Measurements from ENCODE around the gene ASPSCR1.

Gene ASPSCR1

GRCh38 chr17:81977211-81977808, at the start of gene ASPSCR1:
TSS of gene ASPSCR1 (plus strand) at chr17:81977629. CDS start at chr17:81977647, 18 bp downstream.
- DNase-seq (ENCODE audit: low read depth) = peak; percentile 90

DNA sequence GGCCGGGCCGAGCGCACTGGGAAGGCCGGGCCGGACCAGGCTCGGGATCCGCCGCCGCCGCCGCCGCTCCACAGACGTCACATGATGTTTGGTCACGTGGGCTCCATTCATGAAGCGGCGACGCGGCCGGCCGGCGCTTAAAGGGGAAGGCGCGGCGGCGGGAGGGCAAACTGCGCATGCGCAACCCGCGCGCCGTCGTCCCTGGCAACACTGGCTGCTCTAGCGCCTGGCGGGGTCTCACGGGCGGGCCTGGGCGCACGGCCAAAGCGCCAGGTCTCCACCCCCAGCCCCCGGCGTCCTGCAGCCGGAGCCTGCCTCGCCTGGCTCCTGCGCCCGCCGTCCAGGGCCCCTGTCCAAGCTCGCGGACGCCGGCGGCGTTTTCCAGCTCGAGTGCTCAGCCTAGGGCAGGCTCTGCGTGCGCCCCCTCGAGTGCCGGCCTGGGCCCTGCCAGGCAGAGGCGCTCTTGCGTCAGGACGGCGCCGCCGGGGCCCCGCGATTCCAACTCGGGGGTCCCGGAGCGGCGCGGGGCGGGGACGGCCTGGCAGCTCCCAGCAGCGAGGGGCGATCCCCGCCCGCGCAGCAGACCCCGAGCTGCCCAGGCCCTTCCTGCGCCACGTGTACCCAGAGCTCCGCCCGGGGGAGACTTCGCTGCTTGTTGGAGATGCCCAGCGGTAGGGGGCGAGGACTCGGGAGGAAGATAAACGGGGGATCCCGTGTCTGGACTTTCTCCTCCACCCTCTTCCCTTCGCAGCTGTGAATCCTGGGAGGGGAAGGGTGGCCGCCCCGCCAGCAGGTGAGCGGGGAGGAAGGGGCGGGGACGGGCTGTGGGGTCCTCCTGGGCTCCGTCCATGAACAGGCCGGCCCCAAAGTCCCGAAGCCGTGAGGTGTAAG, 49.5 kb upstream of the ASPSCR1 start, which contains the start of gene MAFG:
Gene MAFG, minus strand, starts transcription at position 83 of the 891 bp plus-strand sequence. CDS start 4,550 bp downstream, outside the sequence.
- DNase-seq (ENCODE audit: low read depth) = peak; percentile 87

GRCh38 chr17:81928544-81929252, 48.7 kb upstream of the ASPSCR1 start:
- DNase-seq (ENCODE audit: low read depth) = no peak

GRCh38 chr17:81929253-81930141, 47.9 kb upstream of the ASPSCR1 start:
- no peak for DNase-seq (ENCODE audit: low read depth)

DNA sequence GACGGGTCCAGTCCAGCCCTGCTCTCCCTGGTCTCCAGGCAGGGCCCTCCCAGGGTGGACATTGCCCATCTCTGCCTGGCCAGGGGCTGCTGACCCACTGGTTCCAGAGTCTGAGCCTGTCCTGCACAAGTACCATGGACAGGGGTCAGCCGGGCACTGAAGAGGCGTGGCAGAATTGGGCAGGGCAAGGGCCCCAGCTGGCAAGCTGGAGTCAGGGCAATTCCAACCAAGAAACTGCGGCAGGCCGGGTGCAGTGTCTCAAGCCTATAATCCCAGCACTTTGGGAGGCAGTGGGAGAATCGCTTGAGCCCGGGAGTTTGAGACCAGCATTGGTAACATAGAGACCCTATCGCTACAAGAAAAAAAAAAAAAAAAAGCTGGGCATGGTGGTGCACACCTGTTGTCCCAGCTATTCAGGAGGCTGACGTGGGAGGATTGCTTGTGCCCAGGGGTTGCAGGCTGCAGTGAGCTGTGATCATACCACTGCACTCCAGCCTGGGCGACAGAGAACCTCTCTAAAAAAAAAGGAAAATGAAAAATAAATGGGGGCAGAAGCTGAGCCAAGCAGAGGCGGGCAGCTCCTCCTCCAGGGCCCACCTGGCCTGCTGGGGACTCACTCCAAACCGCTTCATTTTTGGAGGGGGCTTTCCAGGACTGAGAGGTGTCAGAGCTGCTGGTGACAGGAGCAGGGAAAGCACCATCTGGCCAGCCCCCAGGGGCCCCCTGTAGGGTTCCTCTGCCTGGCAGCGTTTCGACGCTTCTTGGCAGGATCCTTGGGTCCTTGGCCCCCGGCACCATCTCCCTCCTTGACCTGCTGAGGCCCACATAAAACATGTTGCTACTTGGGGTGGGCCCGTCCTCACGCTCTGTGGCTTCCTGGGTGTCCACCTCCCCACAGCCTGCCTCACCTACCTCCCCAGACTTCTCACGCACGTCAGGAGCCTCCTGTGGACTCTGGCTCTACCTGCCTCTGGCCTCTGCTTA, 47.0 kb upstream of the ASPSCR1 start:
- DNase-seq (ENCODE audit: low read depth) = no peak

GRCh38 chr17:81931189-81931556, 46.3 kb upstream of the ASPSCR1 start:
- DNase-seq (ENCODE audit: low read depth) = no peak

GRCh38 chr17:81931557-81932332, 45.7 kb upstream of the ASPSCR1 start:
- no peak for DNase-seq (ENCODE audit: low read depth)

- DNase-seq (ENCODE audit: low read depth) = no peak
These were observed 45.0 kb upstream of the ASPSCR1 start for GRCh38 chr17:81932333-81932983.

- no peak for DNase-seq (ENCODE audit: low read depth)
These were observed 44.2 kb upstream of the ASPSCR1 start for GRCh38 chr17:81933178-81933699.

GRCh38 chr17:81934098-81934757, 43.2 kb upstream of the ASPSCR1 start:
- no peak for DNase-seq (ENCODE audit: low read depth)

- DNase-seq (ENCODE audit: low read depth) = no peak
These were observed 42.4 kb upstream of the ASPSCR1 start for GRCh38 chr17:81934850-81935708.

DNA sequence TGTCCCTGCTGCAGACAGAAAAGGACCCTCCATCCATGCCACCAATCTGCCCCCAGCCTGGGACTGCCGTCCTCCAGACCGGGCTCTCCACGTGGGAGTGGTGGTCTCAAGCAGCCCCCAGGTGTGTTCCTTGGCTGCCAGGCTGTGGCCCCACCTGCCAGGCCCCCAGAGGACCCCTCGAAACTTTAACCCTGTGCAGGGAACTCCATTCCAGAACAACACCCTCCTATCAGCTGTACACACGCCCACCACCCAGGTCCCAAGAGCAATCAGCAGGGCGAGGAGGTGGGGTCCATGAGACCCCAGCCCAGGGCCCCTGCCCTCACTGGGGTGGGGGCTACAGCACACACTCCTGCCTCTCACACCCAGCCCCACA, 41.7 kb upstream of the ASPSCR1 start:
- no peak for DNase-seq (ENCODE audit: low read depth)

GRCh38 chr17:81939218-81939617, 38.2 kb upstream of the ASPSCR1 start:
- DNase-seq (ENCODE audit: low read depth) = no peak

DNA sequence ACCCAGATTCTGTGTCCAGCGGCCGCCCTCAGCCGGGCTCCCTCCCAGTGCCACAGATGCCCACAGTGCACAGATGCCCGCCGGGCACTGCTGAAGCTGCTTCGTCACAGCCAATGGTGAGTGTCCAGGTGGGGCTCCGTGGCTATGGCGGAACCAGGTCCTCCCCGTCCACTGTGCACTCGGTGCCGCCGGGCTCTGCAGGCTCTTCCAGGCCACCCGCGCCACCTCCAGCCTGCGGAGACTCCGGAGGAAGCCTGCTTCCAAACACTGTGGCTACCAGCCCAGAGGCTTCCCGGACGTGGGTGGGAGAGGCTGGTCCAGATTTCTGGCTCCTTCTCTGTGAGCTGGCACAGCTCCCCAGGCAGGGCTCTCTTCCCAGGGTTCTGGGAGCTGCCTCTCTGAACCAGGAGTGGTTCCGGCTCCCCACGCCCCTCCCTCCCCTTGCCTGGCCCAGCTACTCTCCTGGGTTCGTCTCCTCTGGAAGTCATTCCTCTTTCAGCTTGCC, 37.5 kb upstream of the ASPSCR1 start:
- DNase-seq (ENCODE audit: low read depth) = no peak

DNA sequence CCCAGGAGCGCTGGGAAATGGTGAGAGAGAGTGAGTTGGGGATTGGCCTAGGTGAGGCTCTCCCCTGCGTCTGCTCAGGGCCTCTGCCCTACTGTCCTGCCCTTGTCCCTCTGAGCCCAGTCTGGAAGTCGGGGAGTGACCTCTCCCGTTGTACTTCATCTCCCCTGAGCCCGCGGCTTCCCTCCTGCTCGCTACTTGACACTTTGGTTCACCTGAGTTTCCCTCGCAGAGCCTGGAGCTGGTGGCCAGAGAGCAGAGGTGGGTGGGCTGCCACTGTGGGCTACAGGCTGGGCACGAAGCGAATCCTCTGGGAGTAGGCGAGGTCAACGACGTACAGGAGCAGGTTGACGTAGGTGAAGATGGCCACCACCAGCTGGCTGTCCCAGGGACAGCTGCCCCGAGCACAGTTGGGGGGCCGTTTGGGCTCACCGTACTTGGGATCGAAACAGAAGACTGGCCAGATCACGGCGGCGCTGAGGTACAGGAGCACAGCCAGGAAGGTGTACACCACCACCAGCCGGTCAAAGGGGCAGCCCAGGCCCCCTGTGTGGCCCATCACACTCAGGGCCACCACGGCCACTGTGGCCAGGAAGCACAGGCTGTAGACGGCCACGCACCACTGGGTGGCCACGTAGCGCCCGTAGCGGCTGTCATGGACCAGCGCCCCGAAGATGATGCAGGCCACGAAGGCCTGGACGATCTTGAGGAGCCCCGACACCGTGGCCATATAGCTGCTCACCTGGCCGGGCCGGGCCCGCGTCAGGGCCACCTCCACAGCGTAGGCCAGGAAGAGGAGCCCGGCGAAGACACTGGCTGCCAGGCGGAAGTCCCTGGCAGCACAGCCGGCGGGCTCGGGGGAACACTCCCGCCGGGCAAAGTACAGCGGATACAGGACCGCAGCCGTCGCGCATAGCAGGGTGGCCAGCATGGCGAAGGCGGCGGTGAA, 36.6 kb upstream of the ASPSCR1 start:
- no peak for DNase-seq (ENCODE audit: low read depth)

All from stimulated activated CD8-positive, alpha-beta memory T cell treated with anti-CD3 and anti-CD28 coated beads, Interleukin-15, amount 100 ng/mL, for 24 hours (primary cell).